K562 (cell line): ENCODE measurements around the gene ARMC6.

Experiments
- ARNT ChIP-seq, 2 experiments: fragments of 450-650 bp; IDR thresholded peaks; 2 replicates each; pipeline ENCODE4 v1.6.1; 2016; ENCODE audit warnings: mild to moderate bottlenecking in 1 of 2
- CTCF ChIP-seq, 3 experiments: IDR thresholded peaks in 2 of 3; conservative IDR thresholded peaks in 1 of 3; 2 replicates each; pipeline ENCODE4 v1.5.1; 2011 to 2012; ENCODE audit warnings: low read length in 3 of 3, mild to moderate bottlenecking in 3 of 3, control low read depth in 2 of 3, improper control_type of control experiment in 1 of 3, inconsistent platforms in 1 of 3, low read depth in 1 of 3, mixed read lengths in 1 of 3, moderate library complexity in 1 of 3; ENCODE audit not compliant: insufficient read depth in 2 of 3
- FOXP4 ChIP-seq: sonication (generic); formaldehyde crosslinking; IDR thresholded peaks from 2 replicates; pipeline ENCODE4 v1.8.0; 2022; ENCODE audit warnings: mild to moderate bottlenecking, missing genetic modification reagents, borderline replicate concordance
- GATAD2B ChIP-seq: fragments of 450-650 bp; IDR thresholded peaks from 2 replicates; pipeline ENCODE4 v1.6.1; 2017; ENCODE audit warnings: mild to moderate bottlenecking, borderline replicate concordance
- HSF4 ChIP-seq: fragments of 250-450 bp; sonication (Bioruptor Pico); IDR thresholded peaks from 2 replicates; pipeline ENCODE4 v2.1.2; 2022; ENCODE audit warnings: mild to moderate bottlenecking, moderate library complexity, borderline replicate concordance
- MCM3 ChIP-seq: fragments of 450-650 bp; IDR thresholded peaks from 2 replicates; pipeline ENCODE4 v1.6.1; 2016
- NCOR1 ChIP-seq: fragments of 450-650 bp; IDR thresholded peaks from 2 replicates; pipeline ENCODE4 v1.6.1; 2016; ENCODE audit warnings: mild to moderate bottlenecking, moderate library complexity
- NR1H2 ChIP-seq: sonication (generic); formaldehyde crosslinking; IDR thresholded peaks from 2 replicates; pipeline ENCODE4 v1.4.0; 2020; ENCODE audit warnings: mild to moderate bottlenecking, missing genetic modification reagents
- POLR2A ChIP-seq: fragments of 450-650 bp; conservative IDR thresholded peaks from 2 replicates; pipeline ENCODE4 v1.6.1; 2016
- RBM34 ChIP-seq: fragments of 200-400 bp; formaldehyde crosslinking; IDR thresholded peaks from 2 replicates; pipeline ENCODE4 v1.6.1; 2018; ENCODE audit warnings: low read length, borderline replicate concordance; ENCODE audit not compliant: insufficient read depth
- ZBTB11 ChIP-seq, 3 experiments: fragments of 200-800 bp in 1 of 3; fragments of 250-450 bp in 1 of 3; fragments of 450-650 bp in 1 of 3; sonication (Bioruptor Pico) in 1 of 3; sonication (Bioruptor generic) in 1 of 3; formaldehyde crosslinking in 1 of 3; IDR thresholded peaks; 2 replicates each; pipeline versions ENCODE4 v1.6.1 to v1.8.0; 2016 to 2022; ENCODE audit warnings: mild to moderate bottlenecking in 2 of 3, missing genetic modification characterization in 2 of 3, missing compliant biosample characterization in 1 of 3, moderate library complexity in 1 of 3
- ZFP36 ChIP-seq: fragments of 150-350 bp; IDR thresholded peaks from 2 replicates; pipeline ENCODE4 v1.6.1; 2018; ENCODE audit warnings: low read length, low read depth; ENCODE audit not compliant: partially characterized antibody
- ZNF121 ChIP-seq: sonication (generic); formaldehyde crosslinking; conservative IDR thresholded peaks from 2 replicates; pipeline ENCODE4 v1.8.0; 2022; ENCODE audit warnings: missing genetic modification reagents
- ZNF668 ChIP-seq: fragments of 250-450 bp; sonication (Bioruptor Pico); IDR thresholded peaks from 2 replicates; pipeline ENCODE4 v1.8.0; 2022; ENCODE audit warnings: mild to moderate bottlenecking, inconsistent platforms

- TF ChIP-seq ZNF668 (CRISPR knock-in tag) = no peak
- TF ChIP-seq GATAD2B = no peak
- no peak for TF ChIP-seq FOXP4 (CRISPR knock-in tag)
- TF ChIP-seq CTCF (IDR thresholded peaks at IDR 0.05 in 2 of 3, conservative IDR thresholded peaks at IDR 0.05 in 1 of 3; ENCODE audit: insufficient read depth in 2 of 3, low read depth in 1 of 3, low read length in 3 of 3) = no peak
- TF ChIP-seq MCM3 = no peak
- no peak for TF ChIP-seq POLR2A
- TF ChIP-seq NR1H2 (CRISPR knock-in tag) = no peak
- no peak for TF ChIP-seq NCOR1
- no peak for TF ChIP-seq ZBTB11 (CRISPR knock-in tag; IDR thresholded peaks at IDR 0.05)
- no peak for TF ChIP-seq ZFP36
- no peak for TF ChIP-seq RBM34
- TF ChIP-seq ARNT (IDR thresholded peaks at IDR 0.05) = no peak
- no peak for TF ChIP-seq ZNF121 (CRISPR knock-in tag)
- no peak for TF ChIP-seq HSF4 (CRISPR knock-in tag)
These were observed 49.2 kb upstream of the ARMC6 start for GRCh38 chr19:18984251-18984650.
